HEK293 (cell line): ENCODE data around the gene PKNOX2.

ENCODE experiments used
- EGR2 ChIP-seq: fragments of 450-650 bp; formaldehyde crosslinking; IDR thresholded peaks from 2 replicates; pipeline ENCODE4 v1.5.1; 2016; ENCODE audit warnings: low read depth, missing biosample characterization, missing genetic modification characterization
- GLIS2 ChIP-seq: fragments of 450-650 bp; formaldehyde crosslinking; IDR thresholded peaks from 2 replicates; pipeline ENCODE4 v1.5.1; 2016; ENCODE audit warnings: missing biosample characterization, missing genetic modification characterization
- KLF1 ChIP-seq: fragments of 450-650 bp; formaldehyde crosslinking; IDR thresholded peaks from 2 replicates; pipeline ENCODE4 v1.5.1; 2016; ENCODE audit warnings: missing biosample characterization, missing genetic modification characterization
- KLF9 ChIP-seq: fragments of 450-650 bp; formaldehyde crosslinking; IDR thresholded peaks from 2 replicates; pipeline ENCODE4 v1.5.1; 2016; ENCODE audit warnings: missing biosample characterization, missing genetic modification characterization, low read depth
- MZF1 ChIP-seq: fragments of 450-650 bp; formaldehyde crosslinking; IDR thresholded peaks from 2 replicates; pipeline ENCODE4 v1.5.1; 2017; ENCODE audit warnings: missing biosample characterization, missing genetic modification characterization, borderline replicate concordance
- OVOL3 ChIP-seq: fragments of 450-650 bp; formaldehyde crosslinking; IDR thresholded peaks from 2 replicates; pipeline ENCODE4 v1.5.1; 2016; ENCODE audit warnings: missing biosample characterization, missing genetic modification characterization
- PRDM1 ChIP-seq: fragments of 450-650 bp; formaldehyde crosslinking; IDR thresholded peaks from 2 replicates; pipeline ENCODE4; 2016; ENCODE audit warnings: missing biosample characterization, missing genetic modification characterization
- SCRT1 ChIP-seq: fragments of 450-650 bp; formaldehyde crosslinking; IDR thresholded peaks from 2 replicates; pipeline ENCODE4 v1.5.1; 2016; ENCODE audit warnings: missing biosample characterization, missing genetic modification characterization, borderline replicate concordance
- SP3 ChIP-seq: fragments of 450-650 bp; formaldehyde crosslinking; IDR thresholded peaks from 2 replicates; pipeline ENCODE4 v1.5.1; 2016; ENCODE audit warnings: missing biosample characterization, missing genetic modification characterization
- TRIM28 ChIP-seq: IDR thresholded peaks from 2 replicates; pipeline ENCODE4 v1.6.1; 2011; ENCODE audit warnings: low read length, control low read depth, borderline replicate concordance
- WT1 ChIP-seq: fragments of 450-650 bp; formaldehyde crosslinking; IDR thresholded peaks from 2 replicates; pipeline ENCODE4 v1.5.1; 2016; ENCODE audit warnings: missing biosample characterization, missing genetic modification characterization
- YY1 ChIP-seq: fragments of 450-650 bp; formaldehyde crosslinking; IDR thresholded peaks from 2 replicates; pipeline ENCODE4 v1.5.1; 2018; ENCODE audit warnings: missing biosample characterization, missing genetic modification characterization
- ZBTB17 ChIP-seq: fragments of 450-650 bp; formaldehyde crosslinking; IDR thresholded peaks from 2 replicates; pipeline ENCODE4 v1.5.1; 2016; ENCODE audit warnings: missing biosample characterization, missing genetic modification characterization
- ZBTB8A ChIP-seq: fragments of 450-650 bp; formaldehyde crosslinking; IDR thresholded peaks from 2 replicates; pipeline ENCODE4 v1.5.1; 2016; ENCODE audit warnings: missing biosample characterization, missing genetic modification characterization
- ZFHX2 ChIP-seq: fragments of 450-650 bp; formaldehyde crosslinking; conservative IDR thresholded peaks from 2 replicates; pipeline ENCODE4 v1.5.1; 2016; ENCODE audit warnings: missing biosample characterization, missing genetic modification characterization
- ZNF169 ChIP-seq: fragments of 450-650 bp; formaldehyde crosslinking; IDR thresholded peaks from 2 replicates; pipeline ENCODE4 v1.5.1; 2016; ENCODE audit warnings: missing biosample characterization, missing genetic modification characterization
- ZNF223 ChIP-seq: fragments of 450-650 bp; formaldehyde crosslinking; IDR thresholded peaks from 2 replicates; pipeline ENCODE4 v1.5.1; 2016; ENCODE audit warnings: missing biosample characterization, missing genetic modification characterization
- ZNF266 ChIP-seq: fragments of 450-650 bp; formaldehyde crosslinking; IDR thresholded peaks from 2 replicates; pipeline ENCODE4 v1.5.1; 2016; ENCODE audit warnings: missing biosample characterization, missing genetic modification characterization, low read depth
- ZNF280D ChIP-seq: fragments of 450-650 bp; formaldehyde crosslinking; IDR thresholded peaks from 2 replicates; pipeline ENCODE4 v1.5.1; 2016; ENCODE audit warnings: missing biosample characterization, missing genetic modification characterization
- ZNF292 ChIP-seq: fragments of 450-650 bp; formaldehyde crosslinking; IDR thresholded peaks from 2 replicates; pipeline ENCODE4 v1.5.1; 2016; ENCODE audit warnings: low read depth, missing biosample characterization, missing genetic modification characterization, borderline replicate concordance
- ZNF302 ChIP-seq: fragments of 450-650 bp; formaldehyde crosslinking; IDR thresholded peaks from 2 replicates; pipeline ENCODE4 v1.5.1; 2016; ENCODE audit warnings: missing biosample characterization, missing genetic modification characterization, low read depth
- ZNF335 ChIP-seq: fragments of 450-650 bp; formaldehyde crosslinking; conservative IDR thresholded peaks from 2 replicates; pipeline ENCODE4 v1.5.1; 2016; ENCODE audit warnings: missing biosample characterization, missing genetic modification characterization
- ZNF341 ChIP-seq: fragments of 450-650 bp; formaldehyde crosslinking; IDR thresholded peaks from 2 replicates; pipeline ENCODE4; 2016; ENCODE audit warnings: low read depth, missing biosample characterization, missing genetic modification characterization
- ZNF423 ChIP-seq: fragments of 450-650 bp; formaldehyde crosslinking; IDR thresholded peaks from 2 replicates; pipeline ENCODE4 v1.5.1; 2016; ENCODE audit warnings: missing biosample characterization, missing genetic modification characterization
- ZNF473 ChIP-seq: fragments of 450-650 bp; formaldehyde crosslinking; IDR thresholded peaks from 2 replicates; pipeline ENCODE4 v1.5.1; 2017; ENCODE audit warnings: missing biosample characterization, missing genetic modification characterization
- ZNF514 ChIP-seq: fragments of 450-650 bp; formaldehyde crosslinking; IDR thresholded peaks from 2 replicates; pipeline ENCODE4 v1.5.1; 2016; ENCODE audit warnings: missing biosample characterization, missing genetic modification characterization
- ZNF561 ChIP-seq: fragments of 450-650 bp; IDR thresholded peaks from 2 replicates; pipeline ENCODE4 v1.5.1; 2018; ENCODE audit warnings: missing biosample characterization, missing genetic modification characterization, borderline replicate concordance
- ZNF596 ChIP-seq: fragments of 450-650 bp; IDR thresholded peaks from 2 replicates; pipeline ENCODE4 v1.5.0; 2018; ENCODE audit warnings: missing biosample characterization, mild to moderate bottlenecking, missing genetic modification characterization, moderate library complexity
- ZNF654 ChIP-seq: fragments of 450-650 bp; formaldehyde crosslinking; IDR thresholded peaks from 2 replicates; pipeline ENCODE4 v1.5.1; 2016; ENCODE audit warnings: low read depth, missing biosample characterization, missing genetic modification characterization
- ZNF677 ChIP-seq: fragments of 450-650 bp; IDR thresholded peaks from 2 replicates; pipeline ENCODE4 v1.5.0; 2018; ENCODE audit warnings: missing biosample characterization, mild to moderate bottlenecking, missing genetic modification characterization, moderate library complexity
- ZNF701 ChIP-seq: fragments of 450-650 bp; formaldehyde crosslinking; IDR thresholded peaks from 2 replicates; pipeline ENCODE4 v1.5.1; 2016; ENCODE audit warnings: missing biosample characterization, missing genetic modification characterization
- ZNF792 ChIP-seq: fragments of 450-650 bp; formaldehyde crosslinking; IDR thresholded peaks from 2 replicates; pipeline ENCODE4 v1.5.1; 2016; ENCODE audit warnings: missing biosample characterization, missing genetic modification characterization
- ZSCAN16 ChIP-seq: fragments of 450-650 bp; formaldehyde crosslinking; IDR thresholded peaks from 2 replicates; pipeline ENCODE4 v1.5.1; 2016; ENCODE audit warnings: missing biosample characterization, missing genetic modification characterization
- ZSCAN30 ChIP-seq: fragments of 450-650 bp; IDR thresholded peaks from 2 replicates; pipeline ENCODE4 v1.5.1; 2018; ENCODE audit warnings: missing biosample characterization, mild to moderate bottlenecking, missing genetic modification characterization, moderate library complexity
- ZXDB ChIP-seq: fragments of 450-650 bp; formaldehyde crosslinking; IDR thresholded peaks from 2 replicates; pipeline ENCODE4 v1.5.1; 2016; ENCODE audit warnings: missing biosample characterization, missing genetic modification characterization
- TF ChIP-seq, protein P1 (sequence below): fragments of 450-650 bp; formaldehyde crosslinking; IDR thresholded peaks from 2 replicates; pipeline ENCODE4 v1.5.1; 2016; ENCODE audit warnings: missing biosample characterization, missing genetic modification characterization
- TF ChIP-seq, protein P2 (sequence below): fragments of 450-650 bp; formaldehyde crosslinking; IDR thresholded peaks from 2 replicates; pipeline ENCODE4 v1.5.1; 2016; ENCODE audit warnings: missing biosample characterization, missing genetic modification characterization, low read depth
- TF ChIP-seq, protein P3 (sequence below): fragments of 450-650 bp; IDR thresholded peaks from 2 replicates; pipeline ENCODE4 v1.5.1; 2018; ENCODE audit warnings: missing biosample characterization, mild to moderate bottlenecking, missing genetic modification characterization

The PKNOX2 gene

DNA sequence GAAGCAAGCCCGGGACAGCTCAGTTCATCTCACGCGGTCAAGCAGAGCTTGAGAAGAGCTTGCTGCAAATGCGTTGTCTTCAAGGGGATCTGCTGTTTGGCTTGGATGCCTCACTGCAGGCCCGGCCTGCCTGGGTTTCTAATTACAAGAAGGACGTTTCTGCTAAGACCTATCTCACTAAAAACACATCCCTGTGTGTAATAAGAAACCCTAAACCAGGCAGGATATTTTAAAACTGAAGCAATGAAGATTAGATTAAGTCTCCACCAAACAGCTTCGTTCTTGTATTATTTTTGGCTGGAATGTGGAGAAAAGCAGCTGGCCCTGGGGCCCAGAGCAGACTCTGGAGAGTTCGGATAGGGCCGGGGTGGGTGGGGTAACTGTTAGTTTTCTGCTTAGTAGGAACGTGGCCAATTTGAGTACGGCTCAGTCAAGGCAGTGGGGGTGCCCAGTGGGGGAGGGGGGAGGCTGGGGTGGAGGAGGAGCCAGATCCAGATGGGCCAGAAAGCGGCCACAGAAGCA is 6.0 kb downstream of the PKNOX2 start (continued):
- TF ChIP-seq ZNF302 (no peak), ZNF792 (tag by site-specific recombination) (no peak), ZNF473 (tag by site-specific recombination) (no peak), ZNF423 (no peak), KLF1 (tag by site-specific recombination) (peak; percentile 52), ZXDB (peak; percentile 62; the same call in 1 of the 2 replicates), SP3 (tag by site-specific recombination) (no peak), MZF1 (tag by site-specific recombination) (peak; percentile 80; the same call in 1 of the 2 replicates), ZNF266 (tag by site-specific recombination) (no peak), ZNF335 (tag by site-specific recombination) (0 out of 2 replicates have a peak, but pooled peaks have one; percentile 22), ZNF223 (tag by site-specific recombination) (no peak), ZNF654 (tag by site-specific recombination) (no peak), ZNF596 (tag by site-specific recombination) (no peak), ZNF561 (peak; percentile 39; the same call in 1 of the 2 replicates), ZSCAN16 (no peak), OVOL3 (peak; percentile 59; the same call in 1 of the 2 replicates), ZSCAN30 (tag by site-specific recombination) (peak; percentile 65; the same call in 1 of the 2 replicates), YY1 (no peak), ZNF292 (tag by site-specific recombination) (no peak), SCRT1 (no peak), KLF9 (no peak), ZNF701 (tag by site-specific recombination) (no peak), ZNF341 (tag by site-specific recombination) (peak; percentile 44; the same call in 1 of the 2 replicates), PRDM1 (tag by site-specific recombination) (no peak), ZNF280D (no peak), ZNF169 (no peak), ZBTB8A (tag by site-specific recombination) (0 out of 2 replicates have a peak, but pooled peaks have one; percentile 38), ZNF514 (tag by site-specific recombination) (no peak), GLIS2 (no peak), ZBTB17 (tag by site-specific recombination) (no peak), EGR2 (tag by site-specific recombination) (no peak), TRIM28 (no peak), WT1 (peak; percentile 63), ZFHX2 (no peak), ZNF677 (no peak)
- TF ChIP-seq, protein P1, sequence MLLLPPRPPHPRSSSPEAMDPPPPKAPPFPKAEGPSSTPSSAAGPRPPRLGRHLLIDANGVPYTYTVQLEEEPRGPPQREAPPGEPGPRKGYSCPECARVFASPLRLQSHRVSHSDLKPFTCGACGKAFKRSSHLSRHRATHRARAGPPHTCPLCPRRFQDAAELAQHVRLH (tag by site-specific recombination), result peak; percentile 78
- TF ChIP-seq, protein P2, sequence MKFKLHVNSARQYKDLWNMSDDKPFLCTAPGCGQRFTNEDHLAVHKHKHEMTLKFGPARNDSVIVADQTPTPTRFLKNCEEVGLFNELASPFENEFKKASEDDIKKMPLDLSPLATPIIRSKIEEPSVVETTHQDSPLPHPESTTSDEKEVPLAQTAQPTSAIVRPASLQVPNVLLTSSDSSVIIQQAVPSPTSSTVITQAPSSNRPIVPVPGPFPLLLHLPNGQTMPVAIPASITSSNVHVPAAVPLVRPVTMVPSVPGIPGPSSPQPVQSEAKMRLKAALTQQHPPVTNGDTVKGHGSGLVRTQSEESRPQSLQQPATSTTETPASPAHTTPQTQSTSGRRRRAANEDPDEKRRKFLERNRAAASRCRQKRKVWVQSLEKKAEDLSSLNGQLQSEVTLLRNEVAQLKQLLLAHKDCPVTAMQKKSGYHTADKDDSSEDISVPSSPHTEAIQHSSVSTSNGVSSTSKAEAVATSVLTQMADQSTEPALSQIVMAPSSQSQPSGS (tag by site-specific recombination), result no peak
- TF ChIP-seq, protein P3, sequence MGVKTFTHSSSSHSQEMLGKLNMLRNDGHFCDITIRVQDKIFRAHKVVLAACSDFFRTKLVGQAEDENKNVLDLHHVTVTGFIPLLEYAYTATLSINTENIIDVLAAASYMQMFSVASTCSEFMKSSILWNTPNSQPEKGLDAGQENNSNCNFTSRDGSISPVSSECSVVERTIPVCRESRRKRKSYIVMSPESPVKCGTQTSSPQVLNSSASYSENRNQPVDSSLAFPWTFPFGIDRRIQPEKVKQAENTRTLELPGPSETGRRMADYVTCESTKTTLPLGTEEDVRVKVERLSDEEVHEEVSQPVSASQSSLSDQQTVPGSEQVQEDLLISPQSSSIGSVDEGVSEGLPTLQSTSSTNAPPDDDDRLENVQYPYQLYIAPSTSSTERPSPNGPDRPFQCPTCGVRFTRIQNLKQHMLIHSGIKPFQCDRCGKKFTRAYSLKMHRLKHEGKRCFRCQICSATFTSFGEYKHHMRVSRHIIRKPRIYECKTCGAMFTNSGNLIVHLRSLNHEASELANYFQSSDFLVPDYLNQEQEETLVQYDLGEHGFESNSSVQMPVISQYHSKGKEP (tag by site-specific recombination), result peak; percentile 81
